Central memory CD8-positive, alpha-beta T cell (primary cell): Measurements from ENCODE around the gene STAB2.

ENCODE experiments used
- ATAC-seq: fragments of 150-1000 bp; cut with Tn5 transposase; replicated peaks from 2 replicates; pipeline ENCODE4 v1.10.0; 2022; ENCODE audit warnings: mild to moderate bottlenecking, moderate FRiP score, moderate number of reproducible peaks; ENCODE audit not compliant: poor library complexity, severe bottlenecking; ENCODE audit errors: extremely low read depth
- DNase-seq, 2 donors: peaks; one replicate each; pipeline ENCODE4 v3.0.0; 2021; ENCODE audit warnings: low spot score in 2 of 2
- H3K27ac Mint-ChIP-seq: one replicate; pipeline ENCODE4 v1.8.0; 2022; ENCODE audit warnings: low read depth, mild to moderate bottlenecking, moderate library complexity, mixed read lengths
- H3K27me3 Mint-ChIP-seq: one replicate; pipeline ENCODE4 v1.8.0; 2022; ENCODE audit warnings: mixed read lengths
- H3K36me3 Mint-ChIP-seq: one replicate; pipeline ENCODE4 v1.8.0; 2022; ENCODE audit warnings: mild to moderate bottlenecking, moderate library complexity, mixed read lengths; ENCODE audit not compliant: insufficient read depth
- H3K4me1 Mint-ChIP-seq: one replicate; pipeline ENCODE4 v1.8.0; 2022; ENCODE audit warnings: mixed read lengths
- H3K4me3 Mint-ChIP-seq: one replicate; pipeline ENCODE4 v1.8.0; 2022; ENCODE audit warnings: mild to moderate bottlenecking, moderate library complexity, mixed read lengths
- H3K9me3 Mint-ChIP-seq: one replicate; pipeline ENCODE4 v1.8.0; 2022; ENCODE audit warnings: mixed read lengths

STAB2 gene

GRCh38 chr12:103561174-103561573 is 25.9 kb upstream of the STAB2 start:
- no peak for ATAC-seq
- peaks cover 15% of the 10 kb centered on the region for H3K9me3 Mint-ChIP-seq
- no peaks in the 10 kb centered on the region for H3K4me1 Mint-ChIP-seq
- no peak overlapping the region for H3K4me3 Mint-ChIP-seq
- DNase-seq, result no peak
- no peak overlapping the region for H3K27ac Mint-ChIP-seq
- H3K27me3 Mint-ChIP-seq, result peaks cover 45% of the 10 kb centered on the region
- no peaks in the 10 kb centered on the region for H3K36me3 Mint-ChIP-seq

- H3K4me3 Mint-ChIP-seq, result no peak overlapping the region
- DNase-seq (no peak), ATAC-seq (no peak)
- H3K27ac Mint-ChIP-seq, result no peak overlapping the region
- H3K36me3 Mint-ChIP-seq, result peaks cover 2% of the 10 kb centered on the region
- H3K9me3 Mint-ChIP-seq, result peaks cover 21% of the 10 kb centered on the region
- peaks cover 81% of the 10 kb centered on the region for H3K27me3 Mint-ChIP-seq
- H3K4me1 Mint-ChIP-seq, result no peaks in the 10 kb centered on the region
Measured at GRCh38 chr12:103566398-103566797, 20.7 kb upstream of the STAB2 start.

GRCh38 chr12:103569278-103569677 is 17.8 kb upstream of the STAB2 start:
- H3K4me3 Mint-ChIP-seq, result no peak overlapping the region
- peaks cover 21% of the 10 kb centered on the region for H3K9me3 Mint-ChIP-seq
- ATAC-seq (no peak), DNase-seq (no peak)
- H3K27ac Mint-ChIP-seq, result no peak overlapping the region
- H3K36me3 Mint-ChIP-seq, result peaks cover 2% of the 10 kb centered on the region
- H3K4me1 Mint-ChIP-seq, result no peaks in the 10 kb centered on the region
- H3K27me3 Mint-ChIP-seq, result peaks cover 90% of the 10 kb centered on the region

GRCh38 chr12:103571286-103571685 is 15.8 kb upstream of the STAB2 start:
- DNase-seq (no peak), ATAC-seq (no peak)
- Mint-ChIP-seq H3K4me3 (no peak overlapping the region), H3K27me3 (peaks cover 93% of the 10 kb centered on the region), H3K27ac (no peak overlapping the region), H3K4me1 (peaks cover 7% of the 10 kb centered on the region), H3K9me3 (peaks cover 5% of the 10 kb centered on the region), H3K36me3 (peaks cover 2% of the 10 kb centered on the region)

- no peak for DNase-seq
- peaks cover 2% of the 10 kb centered on the region for H3K36me3 Mint-ChIP-seq
- no peaks in the 10 kb centered on the region for H3K9me3 Mint-ChIP-seq
- H3K4me3 Mint-ChIP-seq, result no peak overlapping the region
- peaks cover 81% of the 10 kb centered on the region for H3K27me3 Mint-ChIP-seq
- H3K4me1 Mint-ChIP-seq, result peaks cover 7% of the 10 kb centered on the region
- ATAC-seq, result no peak
- H3K27ac Mint-ChIP-seq, result no peak overlapping the region
Measured at GRCh38 chr12:103572312-103573045, 14.6 kb upstream of the STAB2 start.

- Mint-ChIP-seq H3K4me3 (no peak overlapping the region), H3K27me3 (peaks cover 74% of the 10 kb centered on the region), H3K27ac (no peak overlapping the region), H3K4me1 (peaks cover 7% of the 10 kb centered on the region), H3K9me3 (no peaks in the 10 kb centered on the region), H3K36me3 (peaks cover 2% of the 10 kb centered on the region)
- ATAC-seq, result no peak
- no peak for DNase-seq
Measured at GRCh38 chr12:103573185-103573584, 13.9 kb upstream of the STAB2 start.

DNA sequence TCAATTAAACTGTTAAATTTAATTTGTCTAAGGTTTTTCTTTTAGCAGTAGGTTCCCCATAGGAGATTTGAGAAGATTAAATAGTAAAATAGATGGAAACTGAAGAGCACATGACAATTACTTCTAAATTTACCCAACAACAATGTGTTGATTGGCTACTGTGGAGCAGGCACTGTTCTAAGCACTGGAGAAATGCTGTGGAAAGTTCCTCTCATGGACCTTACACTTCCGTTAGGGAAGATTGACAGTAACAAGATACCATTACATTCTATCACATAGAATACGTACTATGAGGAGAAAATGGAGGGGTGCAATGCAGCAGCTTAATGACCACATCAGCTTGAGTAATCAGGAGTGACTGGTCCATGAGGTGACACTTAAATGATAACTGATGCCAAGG is 8.1 kb upstream of the STAB2 start:
- H3K27me3 Mint-ChIP-seq, result peaks cover 51% of the 10 kb centered on the region

GRCh38 chr12:103580026-103580425 is 7.0 kb upstream of the STAB2 start:
- DNase-seq, result no peak
- no peaks in the 10 kb centered on the region for H3K9me3 Mint-ChIP-seq
- H3K4me3 Mint-ChIP-seq, result no peak overlapping the region
- H3K27me3 Mint-ChIP-seq, result peaks cover 51% of the 10 kb centered on the region
- H3K4me1 Mint-ChIP-seq, result peaks cover 6% of the 10 kb centered on the region
- no peaks in the 10 kb centered on the region for H3K36me3 Mint-ChIP-seq
- ATAC-seq, result no peak
- H3K27ac Mint-ChIP-seq, result no peak overlapping the region

More for the DNA sequence above, 8.1 kb upstream of the STAB2 start:
- no peak overlapping the region for H3K27ac Mint-ChIP-seq
- DNase-seq, result no peak
- no peaks in the 10 kb centered on the region for H3K9me3 Mint-ChIP-seq
- peaks cover 7% of the 10 kb centered on the region for H3K4me1 Mint-ChIP-seq
- no peak for ATAC-seq
- no peak overlapping the region for H3K4me3 Mint-ChIP-seq
- no peaks in the 10 kb centered on the region for H3K36me3 Mint-ChIP-seq

DNA sequence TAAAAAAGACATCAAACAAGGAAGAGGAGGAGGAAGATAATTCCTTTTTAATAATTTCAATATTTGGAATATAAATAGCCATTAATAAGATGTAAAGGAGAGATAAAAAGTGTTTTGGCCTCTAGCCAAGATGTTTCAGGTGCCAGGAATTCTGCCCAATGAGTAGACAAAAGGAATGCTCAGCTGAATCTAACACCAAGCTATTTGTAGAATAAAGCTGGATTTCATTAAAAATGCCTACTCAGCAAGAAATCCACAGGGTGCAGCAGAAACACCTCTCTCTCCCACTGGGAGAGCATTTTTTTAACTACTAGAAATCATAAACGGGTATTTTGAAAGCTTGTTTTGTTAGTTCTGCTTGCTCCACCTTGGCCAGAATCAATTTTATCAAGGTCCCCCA is 4.1 kb upstream of the STAB2 start:
- no peak for DNase-seq
- Mint-ChIP-seq H3K9me3 (no peaks in the 10 kb centered on the region), H3K4me3 (no peak overlapping the region), H3K27me3 (peaks cover 60% of the 10 kb centered on the region), H3K4me1 (no peaks in the 10 kb centered on the region), H3K27ac (no peak overlapping the region), H3K36me3 (no peaks in the 10 kb centered on the region)
- ATAC-seq, result no peak

- peaks cover 40% of the 10 kb centered on the region for H3K27me3 Mint-ChIP-seq
- no peaks in the 10 kb centered on the region for H3K4me1 Mint-ChIP-seq
- ATAC-seq (no peak), DNase-seq (no peak)
- no peaks in the 10 kb centered on the region for H3K9me3 Mint-ChIP-seq
- no peak overlapping the region for H3K4me3 Mint-ChIP-seq
- H3K36me3 Mint-ChIP-seq, result no peaks in the 10 kb centered on the region
- no peak overlapping the region for H3K27ac Mint-ChIP-seq
Measured at GRCh38 chr12:103586132-103586531, 941 bp upstream of the STAB2 start.

GRCh38 chr12:103588680-103589079 is 1.6 kb downstream of the STAB2 start:
- H3K4me1 Mint-ChIP-seq, result no peaks in the 10 kb centered on the region
- no peak for ATAC-seq
- H3K27ac Mint-ChIP-seq, result no peak overlapping the region
- no peaks in the 10 kb centered on the region for H3K9me3 Mint-ChIP-seq
- no peak for DNase-seq
- H3K27me3 Mint-ChIP-seq, result peaks cover 45% of the 10 kb centered on the region
- no peak overlapping the region for H3K4me3 Mint-ChIP-seq
- H3K36me3 Mint-ChIP-seq, result no peaks in the 10 kb centered on the region

DNA sequence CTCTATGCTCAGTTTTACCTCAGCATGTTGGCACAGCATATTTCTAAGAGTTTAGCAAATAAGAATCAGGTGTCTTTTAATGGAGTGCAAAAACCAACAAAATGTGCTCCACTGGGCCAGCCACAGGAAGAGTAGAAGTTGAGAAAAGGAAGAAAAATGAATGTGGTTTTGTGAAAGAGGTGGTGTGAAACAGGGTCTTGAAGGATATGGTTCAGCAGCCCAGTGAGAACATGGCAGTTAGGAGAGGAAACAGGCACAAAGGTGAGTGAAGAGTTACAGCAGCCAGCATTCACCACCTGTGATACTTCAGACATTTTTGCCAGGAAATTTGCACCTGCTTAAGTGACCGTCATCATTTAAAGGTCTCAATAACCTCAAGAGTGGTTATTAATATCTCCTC is 2.4 kb downstream of the STAB2 start:
- ATAC-seq (no peak), DNase-seq (no peak)
- Mint-ChIP-seq H3K9me3 (no peaks in the 10 kb centered on the region), H3K27me3 (peaks cover 44% of the 10 kb centered on the region), H3K36me3 (no peaks in the 10 kb centered on the region), H3K27ac (no peak overlapping the region), H3K4me3 (no peak overlapping the region), H3K4me1 (no peaks in the 10 kb centered on the region)

- Mint-ChIP-seq H3K9me3 (no peaks in the 10 kb centered on the region), H3K27ac (no peak overlapping the region), H3K4me1 (no peaks in the 10 kb centered on the region), H3K27me3 (peaks cover 40% of the 10 kb centered on the region), H3K36me3 (no peaks in the 10 kb centered on the region), H3K4me3 (no peak overlapping the region)
- DNase-seq, result no peak
- ATAC-seq, result no peak
Measured at GRCh38 chr12:103590271-103590670, 3.2 kb downstream of the STAB2 start.
